Activated naive CD4-positive, alpha-beta T cell treated with Interleukin-2 at 50 U/mL for 16 hours (primary cell): ENCODE measurements around the gene XKR7.
"Not testable (repeated sequence)": the region's sequence is repeated elsewhere in the genome, so short reads cannot be mapped to it uniquely, and the experiment has no call there.

ENCODE experiments used
- DNase-seq: peaks from one replicate; pipeline ENCODE4 v3.0.0-alpha.2; 2020

Gene XKR7, protein sequence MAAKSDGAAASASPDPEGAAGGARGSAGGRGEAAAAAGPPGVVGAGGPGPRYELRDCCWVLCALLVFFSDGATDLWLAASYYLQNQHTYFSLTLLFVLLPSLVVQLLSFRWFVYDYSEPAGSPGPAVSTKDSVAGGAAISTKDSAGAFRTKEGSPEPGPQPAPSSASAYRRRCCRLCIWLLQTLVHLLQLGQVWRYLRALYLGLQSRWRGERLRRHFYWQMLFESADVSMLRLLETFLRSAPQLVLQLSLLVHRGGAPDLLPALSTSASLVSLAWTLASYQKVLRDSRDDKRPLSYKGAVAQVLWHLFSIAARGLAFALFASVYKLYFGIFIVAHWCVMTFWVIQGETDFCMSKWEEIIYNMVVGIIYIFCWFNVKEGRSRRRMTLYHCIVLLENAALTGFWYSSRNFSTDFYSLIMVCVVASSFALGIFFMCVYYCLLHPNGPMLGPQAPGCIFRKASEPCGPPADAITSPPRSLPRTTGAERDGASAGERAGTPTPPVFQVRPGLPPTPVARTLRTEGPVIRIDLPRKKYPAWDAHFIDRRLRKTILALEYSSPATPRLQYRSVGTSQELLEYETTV

DNA sequence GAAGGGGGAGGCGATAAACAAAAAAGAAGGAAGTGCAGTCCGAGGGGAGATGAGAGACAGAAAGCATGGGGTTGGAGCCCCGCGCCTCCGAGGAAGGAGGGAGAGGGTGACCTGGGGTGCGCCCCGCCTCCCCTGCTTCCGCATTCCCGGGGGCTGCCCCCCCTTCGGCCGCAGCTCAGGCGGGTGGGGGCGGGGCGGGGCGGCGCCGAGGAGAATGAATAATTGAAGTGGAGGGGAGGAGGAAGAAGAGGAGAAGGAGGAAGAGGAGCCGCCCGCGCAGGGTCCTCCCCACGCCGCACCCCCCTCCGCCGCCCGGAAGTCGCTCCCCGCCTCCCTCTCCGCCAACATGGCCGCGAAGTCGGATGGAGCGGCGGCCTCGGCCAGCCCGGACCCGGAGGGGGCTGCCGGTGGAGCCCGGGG is at the start of gene XKR7:
Gene XKR7, plus strand, starts transcription at position 322 of the 420 bp plus-strand sequence. Its CDS starts 25 bp downstream, at position 347.
- DNase-seq: no peak

DNA sequence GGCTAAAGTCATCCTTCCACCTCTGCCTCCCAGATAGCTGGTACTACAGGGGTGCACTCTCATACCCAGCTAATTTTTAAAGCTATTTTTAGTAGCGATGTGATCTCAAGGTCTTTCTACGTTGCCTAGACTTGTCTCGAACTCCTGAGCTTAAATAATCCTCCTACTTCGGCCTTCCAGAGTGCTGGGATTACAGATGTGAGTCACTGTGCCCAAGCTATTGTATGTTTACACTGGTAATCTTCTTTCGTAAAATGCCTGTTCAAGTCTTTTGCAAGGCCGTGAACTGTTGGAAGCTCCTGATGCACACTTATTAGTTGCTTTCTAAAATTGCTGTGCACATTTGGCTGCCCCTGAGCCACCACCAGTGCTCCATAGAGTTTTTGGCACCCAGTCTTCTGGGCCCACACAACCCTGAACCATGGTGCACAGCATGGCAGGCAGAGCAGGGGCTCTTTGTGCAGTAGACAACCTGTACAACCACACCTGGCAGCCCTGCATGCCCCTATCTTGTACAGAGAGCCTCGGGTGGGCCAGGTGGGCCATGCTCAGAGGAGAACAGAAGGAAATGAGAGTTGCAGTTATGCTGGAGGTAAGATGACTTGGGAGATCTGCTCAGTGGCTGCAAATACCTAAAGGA is 49.4 kb upstream of the XKR7 start:
- DNase-seq: no peak

DNA sequence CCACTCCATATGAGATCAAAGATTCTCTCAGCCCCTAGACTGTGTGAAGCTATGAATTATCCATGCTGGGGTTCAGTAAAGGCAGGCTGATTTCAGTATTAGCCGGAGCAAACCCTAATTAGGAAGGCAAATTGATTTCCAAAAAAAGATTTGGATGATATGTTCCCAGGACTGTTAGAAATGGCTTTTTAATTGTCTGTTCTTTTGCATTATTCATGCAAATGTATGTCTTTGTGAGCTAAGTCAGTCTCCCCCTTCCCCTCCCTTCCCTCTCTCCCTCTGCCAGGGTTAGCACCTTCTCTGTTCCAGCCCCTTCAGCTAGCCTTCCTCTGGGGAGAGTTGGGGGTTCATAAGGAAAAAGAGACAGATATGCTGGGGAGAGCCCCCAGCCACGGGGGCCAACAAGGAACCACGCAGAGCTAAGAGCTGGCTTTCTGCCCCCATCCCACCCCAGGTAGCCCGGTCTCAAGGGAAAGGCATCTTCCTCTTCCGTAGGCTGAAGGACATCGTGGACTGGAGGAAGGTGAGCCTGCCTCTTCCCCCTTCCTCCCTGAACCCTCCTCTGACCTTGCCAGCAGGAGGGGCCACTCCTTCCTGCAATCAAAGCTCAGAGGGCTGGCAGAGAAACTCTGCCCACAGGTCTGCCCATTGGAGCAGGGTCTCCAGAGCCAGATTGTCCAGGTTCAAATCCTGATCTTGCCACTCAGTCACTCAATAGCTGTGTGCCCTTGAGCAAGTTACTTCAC is 48.4 kb upstream of the XKR7 start:
- no peak for DNase-seq

DNA sequence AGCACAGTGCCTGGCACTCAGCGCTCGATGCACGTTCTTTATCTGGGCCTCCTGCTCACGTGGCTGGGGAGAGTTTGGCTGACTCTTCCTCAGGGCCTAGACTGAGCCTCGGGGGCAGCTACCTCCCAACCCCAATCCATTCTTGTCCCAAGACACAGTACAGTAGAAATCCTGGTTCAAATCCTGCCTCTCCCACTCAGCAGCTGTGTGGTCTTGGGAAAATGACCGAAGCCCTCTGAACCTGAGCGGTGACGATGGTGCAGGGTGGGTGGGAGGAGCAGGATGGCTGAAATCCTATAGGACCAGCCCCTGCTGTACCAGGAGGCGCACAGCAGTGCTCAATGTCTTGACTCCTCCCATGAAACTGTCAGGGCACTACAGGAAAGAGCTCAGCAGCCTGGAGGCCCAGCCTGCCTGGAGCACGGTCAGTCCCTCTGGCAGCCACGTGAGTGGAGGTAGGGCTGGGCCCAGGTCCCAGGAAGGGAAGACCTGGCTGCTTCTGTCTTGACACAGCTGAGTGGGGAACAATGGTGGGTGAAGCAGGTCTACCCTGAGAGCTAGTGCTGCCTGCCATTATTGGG is 47.6 kb upstream of the XKR7 start:
- no peak for DNase-seq

DNA sequence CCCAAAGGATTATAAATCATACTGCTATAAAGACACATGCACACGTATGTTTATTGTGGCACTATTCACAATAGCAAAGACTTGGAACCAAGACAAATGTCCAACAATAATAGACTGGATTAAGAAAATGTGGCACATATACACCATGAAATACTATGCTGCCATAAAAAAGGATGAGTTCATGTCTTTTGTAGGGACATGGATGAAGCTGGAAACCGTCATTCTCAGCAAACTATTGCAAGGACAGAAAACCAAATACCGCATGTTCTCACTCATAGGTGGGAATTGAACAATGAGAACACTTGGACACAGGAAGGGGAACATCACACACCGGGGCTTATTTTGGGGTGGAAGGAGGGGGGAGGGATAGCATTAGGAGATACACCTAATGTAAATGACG is 46.5 kb upstream of the XKR7 start:
- not testable (repeated sequence) for DNase-seq

DNA sequence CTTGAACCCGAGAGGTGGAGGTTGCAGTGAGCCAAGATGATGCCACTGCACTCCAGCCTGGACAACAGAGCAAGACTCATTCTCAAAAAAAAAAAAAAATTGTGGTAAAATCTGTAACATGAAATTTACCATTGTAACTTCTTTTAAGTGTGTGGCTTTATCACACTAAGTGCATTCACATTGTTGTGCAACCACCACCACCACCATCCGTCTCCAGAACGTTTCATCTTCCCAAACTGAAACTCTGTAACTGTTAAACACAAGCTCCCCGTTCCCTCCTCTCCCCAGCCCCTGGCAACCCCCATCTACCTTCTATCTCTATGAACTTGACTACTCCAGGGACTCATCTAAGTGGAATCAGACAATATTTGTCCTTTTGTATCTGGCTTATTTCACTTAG is 45.8 kb upstream of the XKR7 start:
- DNase-seq: no peak

DNA sequence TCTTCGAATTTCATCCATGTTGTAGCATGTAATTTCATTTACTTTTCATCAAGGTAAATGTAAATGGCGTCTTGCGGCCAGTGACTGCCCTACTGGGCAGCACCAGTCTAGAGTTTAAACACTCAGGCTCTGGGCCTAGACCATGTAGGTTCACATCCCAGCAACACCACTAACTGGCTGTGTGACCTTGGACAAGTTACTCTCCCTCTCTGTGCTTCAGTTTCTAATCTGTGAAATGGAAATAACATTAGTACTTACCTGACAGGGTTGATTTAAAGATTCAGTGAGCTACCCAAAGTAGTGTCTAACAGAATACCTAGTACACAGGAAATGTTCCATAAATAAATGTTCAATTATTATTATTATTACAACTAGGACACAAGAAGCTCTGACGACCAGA is 45.4 kb upstream of the XKR7 start:
- no peak for DNase-seq

DNA sequence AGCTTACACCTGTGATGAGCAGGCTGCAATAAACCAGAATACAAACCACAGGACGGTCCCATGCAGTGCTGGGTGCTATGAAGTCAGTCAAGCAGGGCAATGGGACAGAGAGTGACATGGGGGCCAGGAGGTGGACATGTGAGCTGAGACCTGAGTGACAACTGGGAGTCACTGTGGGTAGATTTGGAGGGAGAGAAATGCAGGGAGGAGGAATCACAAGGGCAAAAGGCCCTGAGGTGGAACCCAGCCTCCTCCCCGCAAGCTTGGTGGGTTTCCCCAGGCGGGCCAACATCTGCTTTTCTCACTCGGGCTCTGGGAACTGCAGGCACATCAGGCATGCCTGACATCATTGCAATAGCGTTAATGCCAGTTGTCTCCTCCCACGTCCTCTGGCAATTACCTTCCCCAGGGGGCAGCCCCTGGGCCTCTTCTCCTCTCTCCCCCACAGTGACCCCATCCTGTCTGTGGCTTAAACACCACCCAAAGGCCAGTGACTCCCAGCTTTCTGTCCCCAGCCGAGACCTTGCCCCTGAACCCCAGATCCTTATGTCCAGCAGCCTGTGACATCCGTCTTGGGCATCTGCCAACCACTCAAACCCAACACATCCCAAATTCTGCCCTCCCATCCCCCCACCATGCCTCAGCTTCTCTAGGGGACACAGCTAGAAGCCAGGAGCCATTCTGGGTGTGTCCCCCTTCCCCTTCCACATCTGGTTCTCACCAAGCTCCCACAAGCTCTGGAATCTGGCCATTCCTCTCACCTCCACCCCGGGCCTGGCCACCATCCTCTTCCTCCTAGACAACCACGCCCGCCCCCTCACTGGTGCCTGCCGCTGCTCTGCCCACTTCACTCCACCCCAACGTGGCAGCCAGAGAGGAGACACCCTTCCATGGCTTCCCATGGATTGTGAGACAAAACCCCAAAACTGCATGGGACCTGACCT is 44.3 kb upstream of the XKR7 start:
- no peak for DNase-seq

DNA sequence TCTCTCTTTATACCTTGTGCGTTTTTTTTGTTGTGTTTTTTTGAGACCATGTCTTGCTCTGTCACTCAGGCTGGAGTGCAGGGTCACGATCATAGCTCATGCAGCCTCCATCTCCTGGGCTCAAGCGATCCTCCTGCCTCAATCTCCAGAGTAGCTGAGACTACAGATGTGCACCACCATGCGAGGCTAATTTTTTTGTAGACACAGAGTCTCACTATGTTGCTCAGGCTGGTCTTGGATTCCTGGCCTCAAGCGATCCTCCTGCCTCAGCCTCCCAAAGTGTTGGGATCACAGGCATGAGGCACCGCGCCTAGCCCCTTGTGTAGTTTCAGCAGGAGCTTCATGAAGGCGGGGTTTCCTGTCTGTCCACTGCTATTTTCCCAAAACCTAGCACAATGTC is 43.4 kb upstream of the XKR7 start:
- no peak for DNase-seq

DNA sequence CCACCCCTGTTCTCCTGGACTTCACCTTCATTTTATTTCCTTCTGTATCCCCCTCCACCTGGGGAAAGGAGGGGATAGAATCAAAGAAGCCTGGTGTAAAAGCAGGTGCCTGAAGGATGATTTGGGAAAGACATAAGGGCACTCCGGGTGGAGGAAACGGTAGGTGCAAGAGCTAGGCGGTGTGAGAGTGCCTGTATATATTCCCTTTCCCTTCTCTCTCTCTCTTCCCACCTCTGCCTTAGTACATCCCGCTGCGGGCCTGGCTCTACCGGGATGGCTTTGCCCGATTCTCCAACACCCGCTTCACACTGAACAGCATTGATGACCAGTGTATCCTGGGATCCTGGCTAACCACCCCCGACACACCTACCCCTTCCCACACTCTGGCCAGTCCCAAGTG is 42.3 kb upstream of the XKR7 start:
- no peak for DNase-seq

DNA sequence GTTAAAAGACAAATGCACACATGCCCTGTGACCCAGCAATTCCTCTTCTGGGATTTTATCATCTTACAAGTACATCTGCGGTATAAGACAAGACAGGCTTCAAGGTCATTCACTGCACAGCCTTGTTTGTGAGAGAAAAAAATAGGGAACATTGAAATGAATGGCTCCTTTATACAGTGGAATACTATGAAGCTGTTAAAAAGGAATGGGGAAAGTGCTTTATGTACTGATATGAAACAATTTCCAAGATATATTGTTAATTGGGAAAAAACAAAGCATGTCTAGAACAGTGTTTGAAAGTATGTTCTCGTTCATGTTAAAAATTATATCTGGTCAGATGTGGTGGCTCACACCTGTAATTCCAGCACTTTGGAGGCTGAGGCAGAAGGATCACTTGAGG is 41.5 kb upstream of the XKR7 start:
- no peak for DNase-seq

DNA sequence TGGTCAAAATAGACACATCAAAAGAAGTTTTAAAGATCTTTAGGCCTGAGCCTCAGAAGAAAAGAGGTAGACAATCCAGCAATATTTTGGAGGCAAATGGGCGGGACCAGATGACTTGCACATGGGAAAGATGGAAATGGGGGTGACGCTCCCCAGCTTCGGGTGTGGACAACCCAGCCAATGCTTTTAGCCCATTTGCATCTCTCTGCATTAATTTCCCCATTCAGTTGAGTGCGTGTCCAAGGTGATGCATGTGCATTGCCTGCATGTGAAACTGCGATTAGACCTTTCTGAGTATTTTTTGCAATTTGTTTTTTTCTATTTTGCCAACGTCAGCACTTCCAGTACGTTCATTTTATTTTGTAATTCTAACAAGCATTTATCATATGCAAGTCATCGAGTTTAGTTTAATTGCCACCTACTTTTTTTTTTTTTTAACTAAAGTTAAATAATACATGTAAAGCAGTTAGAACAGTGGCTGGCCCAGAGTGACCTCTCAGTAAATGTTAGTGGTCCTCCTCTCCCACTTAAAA is 40.3 kb upstream of the XKR7 start:
- no peak for DNase-seq

DNA sequence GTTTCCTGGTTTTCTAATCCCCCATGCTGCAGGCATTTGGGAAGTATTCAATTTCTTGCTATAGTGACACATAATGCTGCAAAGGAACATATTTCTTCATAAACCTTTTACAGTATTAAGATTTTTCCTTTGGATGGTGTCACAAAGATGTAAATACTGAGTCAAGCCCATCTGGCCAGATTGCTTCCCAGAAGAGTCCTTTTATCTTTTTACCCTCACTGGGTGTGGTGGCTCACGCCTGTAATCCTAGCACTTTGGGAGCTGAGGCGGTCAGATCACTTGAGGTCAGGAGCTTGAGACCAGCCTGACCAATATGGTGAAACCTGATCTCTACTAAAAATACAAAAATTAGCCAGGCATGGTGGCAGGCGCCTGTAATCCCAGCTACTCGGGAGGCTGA is 38.3 kb upstream of the XKR7 start:
- DNase-seq: not testable (repeated sequence)

DNA sequence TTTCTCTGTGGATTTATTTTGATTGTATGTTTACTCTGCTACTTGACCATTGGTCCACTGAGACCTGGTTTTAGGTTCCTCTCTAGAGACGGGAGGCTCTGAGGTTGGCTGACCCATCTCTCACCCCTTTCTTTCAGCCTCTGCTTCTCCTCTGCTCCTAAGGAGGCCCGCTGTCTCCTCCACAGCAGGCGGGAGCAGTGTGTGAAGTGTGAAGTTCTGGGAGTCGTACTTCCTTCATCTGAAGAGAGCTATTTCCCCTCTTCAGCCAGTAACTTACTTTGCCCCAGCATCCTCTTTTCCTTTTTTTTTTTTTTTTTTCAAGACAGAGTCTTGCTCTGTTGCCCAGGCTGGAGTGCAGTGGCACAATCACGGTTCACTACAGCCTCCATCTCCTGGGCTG is 37.2 kb upstream of the XKR7 start:
- DNase-seq: no peak

DNA sequence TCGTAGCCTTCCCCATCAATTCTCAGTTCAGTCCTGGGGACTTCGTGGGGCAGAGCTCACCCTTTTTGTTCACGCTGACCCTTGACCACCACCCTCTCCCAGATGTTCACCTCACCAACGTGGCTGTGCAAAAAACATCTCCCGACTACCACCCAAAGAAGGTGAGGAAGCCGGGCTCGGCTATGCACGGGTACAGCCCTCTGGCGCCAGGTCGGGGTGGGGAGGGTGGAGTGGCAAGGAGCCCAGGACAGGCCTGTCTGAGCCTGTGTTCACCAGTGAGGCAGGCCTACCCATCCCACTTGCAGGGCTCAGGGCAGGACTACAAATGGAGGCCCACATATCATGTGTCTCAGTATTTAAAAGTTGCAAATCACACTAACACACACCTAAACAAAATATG is 34.3 kb upstream of the XKR7 start:
- no peak for DNase-seq

DNA sequence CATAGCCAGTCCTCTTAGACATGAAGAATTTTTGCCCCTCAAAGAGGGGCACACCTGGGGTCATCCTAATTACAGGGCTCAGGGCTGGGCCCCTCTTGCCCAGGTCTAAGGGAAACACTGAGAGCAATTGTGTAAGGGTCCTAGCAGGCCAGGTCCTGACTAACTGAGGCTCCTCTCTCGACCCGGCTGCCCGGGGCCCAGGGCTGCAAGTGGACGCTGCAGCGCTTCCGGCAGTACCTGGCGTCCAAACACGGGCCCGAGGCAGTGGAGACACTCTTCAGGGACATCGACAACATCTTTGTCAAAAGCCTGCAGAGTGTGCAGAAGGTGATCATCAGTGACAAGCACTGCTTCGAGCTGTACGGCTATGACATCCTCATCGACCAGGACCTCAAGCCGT is 33.5 kb upstream of the XKR7 start:
- DNase-seq: no peak

DNA sequence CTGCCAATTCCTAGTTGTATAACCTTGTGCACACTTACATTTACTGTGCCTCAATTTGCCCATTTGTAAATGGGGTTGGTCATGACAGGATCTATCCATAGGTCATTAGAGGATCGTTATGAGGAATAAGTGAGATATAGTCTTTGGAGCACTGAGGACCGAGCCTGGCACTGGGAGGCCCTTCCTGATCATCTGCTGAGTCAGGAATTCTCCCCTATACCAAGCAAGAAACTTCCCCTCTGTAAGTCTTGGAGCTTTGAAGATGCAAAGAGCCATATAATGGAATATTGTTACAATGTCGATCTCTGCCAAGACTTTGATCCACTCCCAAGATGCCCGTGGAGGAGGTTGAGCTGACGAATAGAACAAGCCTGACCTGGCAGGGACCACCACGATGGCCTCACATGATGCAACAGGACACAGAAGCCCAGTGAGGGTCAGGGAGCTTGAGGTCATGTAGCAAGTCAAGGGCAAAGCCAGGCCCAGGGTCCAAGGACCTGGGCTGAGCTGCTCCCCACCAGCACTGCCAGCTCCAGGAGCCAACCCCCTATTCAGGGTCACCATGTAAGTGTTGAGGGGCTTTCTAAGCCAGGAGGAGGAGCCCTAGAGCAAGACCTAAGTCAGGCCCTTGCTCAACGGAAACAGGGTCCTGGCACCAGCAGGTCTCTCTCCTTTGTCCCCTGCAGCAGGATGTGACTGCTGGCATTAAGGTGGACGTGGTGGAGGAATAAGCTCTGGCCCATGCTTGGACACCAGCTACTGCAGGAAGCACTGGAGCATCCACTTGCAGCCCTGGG is 32.8 kb upstream of the XKR7 start:
- DNase-seq: no peak

DNA sequence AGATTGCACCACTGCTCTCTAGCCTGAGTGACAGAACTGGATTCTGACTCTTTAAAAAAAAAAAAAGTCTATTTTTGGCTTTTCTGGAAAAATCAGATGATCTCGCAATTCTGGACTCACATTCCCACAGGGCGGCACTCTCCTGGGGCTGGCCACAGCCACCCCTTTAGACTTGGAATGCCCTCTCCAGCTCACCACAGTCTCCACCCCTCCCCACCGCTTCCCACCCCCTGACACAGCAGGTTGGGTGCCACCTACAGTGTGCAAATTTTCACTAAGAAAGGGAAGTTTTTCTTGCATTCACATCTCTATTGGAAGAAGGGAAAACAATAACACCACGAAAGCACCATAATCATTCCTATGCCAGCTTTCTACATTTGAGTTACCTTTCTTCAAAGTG is 31.5 kb upstream of the XKR7 start:
- no peak for DNase-seq

DNA sequence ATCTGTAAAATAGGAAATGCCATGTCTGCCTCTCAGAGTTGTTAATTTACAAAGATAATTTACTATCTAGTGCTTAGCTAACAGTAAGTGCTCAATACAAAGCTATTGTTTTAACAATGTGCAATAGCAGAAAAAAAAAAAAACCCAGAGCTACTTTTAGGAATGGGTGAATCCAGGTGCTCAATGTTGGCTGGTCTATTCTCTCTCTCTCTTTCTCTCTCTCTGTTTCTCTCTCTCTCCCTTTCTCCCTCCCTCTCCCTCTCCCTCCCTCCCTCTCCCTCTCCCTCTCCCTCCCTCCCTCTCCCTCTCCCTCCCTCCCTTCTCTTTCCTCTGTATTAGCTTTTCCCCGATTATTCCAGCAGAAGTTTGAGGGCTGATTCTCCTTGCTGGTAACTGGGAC is 30.1 kb upstream of the XKR7 start:
- DNase-seq: no peak

DNA sequence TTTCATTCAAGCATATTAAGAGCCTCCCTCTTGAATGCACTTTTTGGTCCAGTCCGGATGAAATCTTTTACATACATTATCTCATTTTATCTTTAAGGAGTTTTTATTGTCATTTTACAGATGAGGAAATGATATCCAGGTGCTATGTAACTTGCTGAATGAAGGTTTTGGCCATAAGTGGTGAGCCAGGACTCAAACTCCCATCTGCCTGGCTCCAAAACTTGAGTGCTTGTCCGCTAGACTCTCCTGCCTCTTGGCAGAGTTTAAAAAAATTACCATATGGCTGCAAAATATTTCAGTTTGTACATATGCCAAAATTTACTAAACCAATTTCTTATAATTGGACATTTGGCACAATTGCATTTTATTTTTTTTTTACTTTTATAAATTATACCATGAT is 28.3 kb upstream of the XKR7 start:
- no peak for DNase-seq

DNA sequence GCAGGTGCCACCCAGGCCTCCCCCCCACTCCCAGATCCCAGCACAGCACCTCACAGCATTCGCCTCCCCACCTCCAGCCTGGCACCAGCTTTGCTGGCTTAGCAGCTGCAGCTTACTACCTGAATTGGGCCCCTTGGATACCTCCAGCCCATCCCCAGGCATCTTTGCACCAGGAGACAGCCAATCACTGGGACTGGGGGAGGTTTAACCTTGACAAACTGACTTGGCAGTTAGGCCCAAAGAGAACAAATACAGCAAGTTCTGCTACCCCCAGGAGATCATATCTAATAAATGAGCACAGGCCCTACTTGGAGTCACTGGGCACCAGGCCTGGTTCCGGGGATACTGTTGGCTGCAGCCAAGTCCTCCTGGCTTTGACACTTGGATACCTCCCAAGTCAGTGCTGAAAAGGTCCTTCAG is 24.9 kb upstream of the XKR7 start:
- DNase-seq: no peak
